22Rv1 (cell line): ENCODE results near the gene CLSTN3.

Experiments
- ZFX ChIP-seq: fragments of 450-650 bp; IDR thresholded peaks from 2 replicates; pipeline ENCODE4 v1.6.1; 2017; ENCODE audit warnings: antibody characterized with exemption, borderline replicate concordance
- TF ChIP-seq, protein P1 (sequence below): fragments of 450-650 bp; IDR thresholded peaks from 2 replicates; pipeline ENCODE4 v1.5.1; 2017; ENCODE audit warnings: mild to moderate bottlenecking

- TF ChIP-seq, protein P1, sequence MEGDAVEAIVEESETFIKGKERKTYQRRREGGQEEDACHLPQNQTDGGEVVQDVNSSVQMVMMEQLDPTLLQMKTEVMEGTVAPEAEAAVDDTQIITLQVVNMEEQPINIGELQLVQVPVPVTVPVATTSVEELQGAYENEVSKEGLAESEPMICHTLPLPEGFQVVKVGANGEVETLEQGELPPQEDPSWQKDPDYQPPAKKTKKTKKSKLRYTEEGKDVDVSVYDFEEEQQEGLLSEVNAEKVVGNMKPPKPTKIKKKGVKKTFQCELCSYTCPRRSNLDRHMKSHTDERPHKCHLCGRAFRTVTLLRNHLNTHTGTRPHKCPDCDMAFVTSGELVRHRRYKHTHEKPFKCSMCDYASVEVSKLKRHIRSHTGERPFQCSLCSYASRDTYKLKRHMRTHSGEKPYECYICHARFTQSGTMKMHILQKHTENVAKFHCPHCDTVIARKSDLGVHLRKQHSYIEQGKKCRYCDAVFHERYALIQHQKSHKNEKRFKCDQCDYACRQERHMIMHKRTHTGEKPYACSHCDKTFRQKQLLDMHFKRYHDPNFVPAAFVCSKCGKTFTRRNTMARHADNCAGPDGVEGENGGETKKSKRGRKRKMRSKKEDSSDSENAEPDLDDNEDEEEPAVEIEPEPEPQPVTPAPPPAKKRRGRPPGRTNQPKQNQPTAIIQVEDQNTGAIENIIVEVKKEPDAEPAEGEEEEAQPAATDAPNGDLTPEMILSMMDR, result no peak
- TF ChIP-seq ZFX, result no peak
Observed at GRCh38 chr12:7102582-7102981, 27.6 kb upstream of the CLSTN3 start.
